T-helper 2 cell treated with Interferon-gamma antibody and Interleukin-4, amounts not matched to agents 100 ng/mL and 5 ng/mL, for 36 hours (primary cell): ENCODE measurements around the gene CUEDC1. TPM values are rescaled to one million over a fixed set of nuclear protein-coding genes. Genes with fewer than 3 reads are reported as not detected.

Experiments used
- total RNA-seq: library from RNA; stranded (reverse); gene quantifications from 2 replicates; pipeline ENCODE4 v1.2.3, GENCODE V29; 2022

The CUEDC1 gene
- total RNA-seq, 1 donor from 2014 or later = 0.25 TPM

Other genes with a start within 250 kb of the CUEDC1 start
- not detected in 2 replicates for gene CCDC182, start 210.1 kb downstream of the CUEDC1 start, total RNA-seq
- 41.0 and 44.6 TPM in 2 replicates for gene MRPS23, start 105.4 kb downstream of the CUEDC1 start, total RNA-seq
- 45.9 and 48.0 TPM in 2 replicates for gene VEZF1, start 32.8 kb upstream of the CUEDC1 start, total RNA-seq
- gene SRSF1, start 51.8 kb upstream of the CUEDC1 start, total RNA-seq = 417 and 421 TPM in 2 replicates
- 34.9 and 35.8 TPM in 2 replicates for gene DYNLL2, start 128.0 kb upstream of the CUEDC1 start, total RNA-seq
- gene OR4D1, start 193.0 kb upstream of the CUEDC1 start, total RNA-seq = 0.27 and 0.34 TPM in 2 replicates
- gene OR4D2, start 211.6 kb upstream of the CUEDC1 start, total RNA-seq = not detected in 2 replicates
- gene EPX, start 237.3 kb upstream of the CUEDC1 start, total RNA-seq = not detected in 2 replicates